ENCODE data around the gene CCDC33.

DNA sequence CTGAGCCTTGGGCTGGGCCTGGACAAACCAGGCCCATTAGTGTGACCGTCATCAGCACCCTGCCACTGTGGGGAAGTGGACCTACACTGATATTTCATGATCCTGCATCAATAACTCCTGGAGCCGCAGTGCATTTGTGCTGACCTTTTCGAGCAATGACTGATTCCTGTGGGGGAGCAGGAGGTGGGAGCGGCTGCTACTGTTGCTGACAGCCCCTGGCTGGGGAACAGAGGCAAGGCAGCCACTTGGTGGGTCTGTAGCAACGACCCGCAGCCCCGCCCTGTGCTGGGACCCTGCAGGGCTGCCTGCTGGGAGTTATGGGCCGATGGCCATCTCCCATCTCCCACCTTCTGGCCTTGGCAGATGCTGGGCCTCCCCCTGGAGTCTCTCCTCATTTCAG lies 42.1 kb downstream of the CCDC33 start:
- TF ChIP-seq ZBTB7A (tag by site-specific recombination; IDR thresholded peaks at IDR 0.05; ENCODE audit: low read depth) (no peak), SETDB1 (IDR thresholded peaks at IDR 0.05; ENCODE audit: insufficient read length, low read length) (no peak), BCL11A (tag by site-specific recombination; IDR thresholded peaks at IDR 0.05; ENCODE audit: low read depth) (no peak), TRIM28 (IDR thresholded peaks at IDR 0.05; ENCODE audit: borderline replicate concordance, low read length) (no peak), ZSCAN23 (tag by site-specific recombination; IDR thresholded peaks at IDR 0.05) (no peak), ZNF549 (tag by site-specific recombination; IDR thresholded peaks at IDR 0.05) (no peak)
- TF ChIP-seq, protein P1, sequence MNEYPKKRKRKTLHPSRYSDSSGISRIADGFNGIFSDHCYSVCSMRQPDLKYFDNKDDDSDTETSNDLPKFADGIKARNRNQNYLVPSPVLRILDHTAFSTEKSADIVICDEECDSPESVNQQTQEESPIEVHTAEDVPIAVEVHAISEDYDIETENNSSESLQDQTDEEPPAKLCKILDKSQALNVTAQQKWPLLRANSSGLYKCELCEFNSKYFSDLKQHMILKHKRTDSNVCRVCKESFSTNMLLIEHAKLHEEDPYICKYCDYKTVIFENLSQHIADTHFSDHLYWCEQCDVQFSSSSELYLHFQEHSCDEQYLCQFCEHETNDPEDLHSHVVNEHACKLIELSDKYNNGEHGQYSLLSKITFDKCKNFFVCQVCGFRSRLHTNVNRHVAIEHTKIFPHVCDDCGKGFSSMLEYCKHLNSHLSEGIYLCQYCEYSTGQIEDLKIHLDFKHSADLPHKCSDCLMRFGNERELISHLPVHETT (tag by site-specific recombination; IDR thresholded peaks at IDR 0.05): no peak
- TF ChIP-seq, protein P2, sequence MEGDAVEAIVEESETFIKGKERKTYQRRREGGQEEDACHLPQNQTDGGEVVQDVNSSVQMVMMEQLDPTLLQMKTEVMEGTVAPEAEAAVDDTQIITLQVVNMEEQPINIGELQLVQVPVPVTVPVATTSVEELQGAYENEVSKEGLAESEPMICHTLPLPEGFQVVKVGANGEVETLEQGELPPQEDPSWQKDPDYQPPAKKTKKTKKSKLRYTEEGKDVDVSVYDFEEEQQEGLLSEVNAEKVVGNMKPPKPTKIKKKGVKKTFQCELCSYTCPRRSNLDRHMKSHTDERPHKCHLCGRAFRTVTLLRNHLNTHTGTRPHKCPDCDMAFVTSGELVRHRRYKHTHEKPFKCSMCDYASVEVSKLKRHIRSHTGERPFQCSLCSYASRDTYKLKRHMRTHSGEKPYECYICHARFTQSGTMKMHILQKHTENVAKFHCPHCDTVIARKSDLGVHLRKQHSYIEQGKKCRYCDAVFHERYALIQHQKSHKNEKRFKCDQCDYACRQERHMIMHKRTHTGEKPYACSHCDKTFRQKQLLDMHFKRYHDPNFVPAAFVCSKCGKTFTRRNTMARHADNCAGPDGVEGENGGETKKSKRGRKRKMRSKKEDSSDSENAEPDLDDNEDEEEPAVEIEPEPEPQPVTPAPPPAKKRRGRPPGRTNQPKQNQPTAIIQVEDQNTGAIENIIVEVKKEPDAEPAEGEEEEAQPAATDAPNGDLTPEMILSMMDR (tag by site-specific recombination; IDR thresholded peaks at IDR 0.05): no peak
- TF ChIP-seq, protein P3, sequence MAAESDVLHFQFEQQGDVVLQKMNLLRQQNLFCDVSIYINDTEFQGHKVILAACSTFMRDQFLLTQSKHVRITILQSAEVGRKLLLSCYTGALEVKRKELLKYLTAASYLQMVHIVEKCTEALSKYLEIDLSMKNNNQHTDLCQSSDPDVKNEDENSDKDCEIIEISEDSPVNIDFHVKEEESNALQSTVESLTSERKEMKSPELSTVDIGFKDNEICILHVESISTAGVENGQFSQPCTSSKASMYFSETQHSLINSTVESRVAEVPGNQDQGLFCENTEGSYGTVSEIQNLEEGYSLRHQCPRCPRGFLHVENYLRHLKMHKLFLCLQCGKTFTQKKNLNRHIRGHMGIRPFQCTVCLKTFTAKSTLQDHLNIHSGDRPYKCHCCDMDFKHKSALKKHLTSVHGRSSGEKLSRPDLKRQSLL (tag by site-specific recombination; IDR thresholded peaks at IDR 0.05): no peak
